BE2C (cell line): ENCODE data around the gene RALGPS1.

Experiments
- DNase-seq: peaks from one replicate; pipeline ENCODE4 v3.0.0-alpha.2; 2020
- H3K27me3 ChIP-seq: fragments of 250-450 bp; sonication (Bioruptor Pico); 2 replicates; pipeline ENCODE4 v1.5.1; 2020; ENCODE audit warnings: mild to moderate bottlenecking
- H3K36me3 ChIP-seq: fragments of 250-450 bp; sonication (Bioruptor Pico); 2 replicates; pipeline ENCODE4 v1.5.1; 2020; ENCODE audit warnings: mild to moderate bottlenecking
- H3K4me1 ChIP-seq: fragments of 250-450 bp; sonication (Bioruptor Pico); 2 replicates; pipeline ENCODE4 v1.5.1; 2020
- H3K4me3 ChIP-seq: 2 replicates; pipeline ENCODE4 v1.5.1; 2011; ENCODE audit warnings: low read depth, low read length
- H3K9me3 ChIP-seq: fragments of 250-450 bp; sonication (Bioruptor Pico); 2 replicates; pipeline ENCODE4 v1.5.1; 2020
- CTCF ChIP-seq: IDR thresholded peaks from 2 replicates; pipeline ENCODE4 v1.5.1; 2012; ENCODE audit warnings: mild to moderate bottlenecking, low read depth, low read length

RALGPS1 gene

GRCh38 chr9:126989847-126990842 is 75.6 kb downstream of the RALGPS1 start:
- Histone ChIP-seq H3K27me3 (no peaks in the 10 kb centered on the region), H3K4me1 (no peaks in the 10 kb centered on the region), H3K36me3 (no peaks in the 10 kb centered on the region), H3K9me3 (peaks cover 3% of the 10 kb centered on the region), H3K4me3 (no peak overlapping the region)
- TF ChIP-seq CTCF, result no peak
- no peak for DNase-seq

- Histone ChIP-seq H3K4me3 (no peak overlapping the region), H3K36me3 (no peaks in the 10 kb centered on the region), H3K9me3 (peaks cover 3% of the 10 kb centered on the region), H3K4me1 (no peaks in the 10 kb centered on the region), H3K27me3 (no peaks in the 10 kb centered on the region)
- no peak for DNase-seq
- TF ChIP-seq CTCF, result no peak
Measured at GRCh38 chr9:126991183-126991582, 76.6 kb downstream of the RALGPS1 start.

- no peak for DNase-seq
- H3K27me3 ChIP-seq, result no peaks in the 10 kb centered on the region
- no peak overlapping the region for H3K4me3 ChIP-seq
- no peaks in the 10 kb centered on the region for H3K4me1 ChIP-seq
- H3K9me3 ChIP-seq, result peaks cover 3% of the 10 kb centered on the region
- no peaks in the 10 kb centered on the region for H3K36me3 ChIP-seq
- no peak for TF ChIP-seq CTCF
Measured at GRCh38 chr9:126992427-126992826, 77.8 kb downstream of the RALGPS1 start.

- Histone ChIP-seq H3K4me1 (no peaks in the 10 kb centered on the region), H3K36me3 (no peaks in the 10 kb centered on the region), H3K9me3 (no peaks in the 10 kb centered on the region), H3K27me3 (no peaks in the 10 kb centered on the region), H3K4me3 (no peak overlapping the region)
- no peak for TF ChIP-seq CTCF
- no peak for DNase-seq
Measured at GRCh38 chr9:126999315-127000068, 84.9 kb downstream of the RALGPS1 start.

GRCh38 chr9:127004946-127005769 is 90.6 kb downstream of the RALGPS1 start:
- H3K4me3 ChIP-seq, result no peak overlapping the region
- TF ChIP-seq CTCF, result no peak

More at GRCh38 chr9:127004946-127005769, 90.6 kb downstream of the RALGPS1 start:
- DNase-seq, result no peak
- Histone ChIP-seq H3K36me3 (no peaks in the 10 kb centered on the region), H3K9me3 (no peaks in the 10 kb centered on the region), H3K4me1 (no peaks in the 10 kb centered on the region), H3K27me3 (no peaks in the 10 kb centered on the region)
